IMR-90 (cell line): ENCODE results near the gene PRUNE2. TPM values are rescaled to one million over a fixed set of nuclear protein-coding genes. Genes with fewer than 3 reads are reported as not detected.

ENCODE experiments used
- ATAC-seq: fragments of 200-7000 bp; cut with Tn5 transposase; 2 replicates; pipeline ENCODE4 v1.9.1; 2020; ENCODE audit warnings: low read depth, mild to moderate bottlenecking, moderate library complexity
- BruUV-seq: library from RNA; stranded (reverse); fragments of 400-500 nt; replicated peaks from 2 replicates; lab custom pipeline; 2021; lab: Mats Ljungman, UMichigan
- CTCF ChIA-PET: fragments of 300-600 bp; formaldehyde crosslinking; extraction: SDS; loops from one replicate; lab custom pipeline; 2021; ENCODE audit warnings: antibody characterized with exemption; lab: Yijun Ruan, JAX
- POLR2A ChIA-PET: fragments of 300-600 bp; sonication (Branson Sonifier 250); formaldehyde crosslinking; loops from one replicate; lab custom pipeline; 2022; ENCODE audit warnings: antibody characterized with exemption; ENCODE audit not compliant: unreplicated experiment; lab: Charles Lee
- DNase-seq: peaks from one replicate; pipeline ENCODE4 v3.0.0; 2013
- H2AFZ ChIP-seq: replicated peaks from 2 replicates; pipeline ENCODE3; 2013; ENCODE audit warnings: low read length, mild to moderate bottlenecking; ENCODE audit not compliant: poor library complexity
- H2AK5ac ChIP-seq: 2 replicates; pipeline ENCODE4 v1.6.1; 2013; ENCODE audit warnings: low read depth, low read length, inconsistent platforms
- H2AK9ac ChIP-seq: replicated peaks from 2 replicates; pipeline ENCODE3; 2013; ENCODE audit warnings: mild to moderate bottlenecking, low read depth, low read length, moderate library complexity; ENCODE audit not compliant: poor library complexity
- H2BK120ac ChIP-seq: 2 replicates; pipeline ENCODE4 v1.6.1; 2013; ENCODE audit warnings: low read depth, low read length, inconsistent platforms
- H2BK15ac ChIP-seq: 3 replicates; pipeline ENCODE4 v1.6.1; 2013; ENCODE audit warnings: low read depth, low read length, inconsistent platforms
- H2BK20ac ChIP-seq: 2 replicates; pipeline ENCODE4 v1.6.1; 2013; ENCODE audit warnings: low read depth, mild to moderate bottlenecking, inconsistent platforms, low read length, moderate library complexity
- H2BK5ac ChIP-seq: 2 replicates; pipeline ENCODE4 v1.6.1; 2013; ENCODE audit warnings: mild to moderate bottlenecking, low read depth, low read length, inconsistent platforms; ENCODE audit not compliant: poor library complexity, severe bottlenecking
- H3K14ac ChIP-seq: replicated peaks from 2 replicates; pipeline ENCODE4 v1.6.1; 2013; ENCODE audit warnings: low read depth, low read length, inconsistent platforms
- H3K18ac ChIP-seq: 2 replicates; pipeline ENCODE4 v1.6.1; 2013; ENCODE audit warnings: low read depth, low read length, control low read depth
- H3K23ac ChIP-seq: 2 replicates; pipeline ENCODE4 v1.6.1; 2013; ENCODE audit warnings: low read depth, low read length, inconsistent platforms
- H3K27ac ChIP-seq: 2 replicates; pipeline ENCODE4 v1.5.1; 2013; ENCODE audit warnings: mild to moderate bottlenecking, control low read depth, low read length; ENCODE audit not compliant: insufficient read depth
- H3K27me3 ChIP-seq: 2 replicates; pipeline ENCODE4 v1.6.1; 2013; ENCODE audit warnings: low read length; ENCODE audit not compliant: control insufficient read depth, insufficient read depth
- H3K36me3 ChIP-seq: 2 replicates; pipeline ENCODE4 v1.6.1; 2013; ENCODE audit warnings: low read length, mixed read lengths; ENCODE audit not compliant: control insufficient read depth, insufficient read depth
- H3K4ac ChIP-seq: 2 replicates; pipeline ENCODE4 v1.6.1; 2013; ENCODE audit warnings: low read depth, low read length, inconsistent platforms
- H3K4me1 ChIP-seq: 2 replicates; pipeline ENCODE4 v1.6.1; 2013; ENCODE audit warnings: low read length, mixed read lengths; ENCODE audit not compliant: control insufficient read depth, insufficient read depth
- H3K4me2 ChIP-seq: 2 replicates; pipeline ENCODE4 v1.6.1; 2013; ENCODE audit warnings: low read depth, mild to moderate bottlenecking, control low read depth, low read length, moderate library complexity
- H3K4me3 ChIP-seq: 2 replicates; pipeline ENCODE4 v1.5.1; 2013; ENCODE audit warnings: low read depth, mild to moderate bottlenecking, control low read depth, low read length, moderate library complexity; ENCODE audit not compliant: insufficient read depth
- H3K56ac ChIP-seq: 2 replicates; pipeline ENCODE4 v1.6.1; 2013; ENCODE audit warnings: low read length, inconsistent platforms; ENCODE audit not compliant: insufficient read depth; ENCODE audit errors: extremely low read depth
- H3K79me1 ChIP-seq, 2 experiments: 2 replicates each; pipeline ENCODE4 v1.6.1; 2013; ENCODE audit warnings: low read length in 2 of 2, inconsistent platforms in 1 of 2, low read depth in 1 of 2
- H3K9ac ChIP-seq: 2 replicates; pipeline ENCODE4 v1.6.1; 2013; ENCODE audit warnings: low read depth, low read length, control low read depth
- H3K9me1 ChIP-seq: 2 replicates; pipeline ENCODE4 v1.6.1; 2013; ENCODE audit warnings: low read length, inconsistent platforms; ENCODE audit not compliant: insufficient read depth
- H3K9me3 ChIP-seq: 2 replicates; pipeline ENCODE4 v1.6.1; 2013; ENCODE audit warnings: low read length; ENCODE audit not compliant: control insufficient read depth, insufficient read depth
- H4K20me1 ChIP-seq: 2 replicates; pipeline ENCODE4 v1.6.1; 2013; ENCODE audit warnings: low read length, inconsistent platforms; ENCODE audit not compliant: insufficient read depth
- H4K5ac ChIP-seq: 2 replicates; pipeline ENCODE4 v1.6.1; 2013; ENCODE audit warnings: mild to moderate bottlenecking, low read depth, low read length, control low read depth
- H4K8ac ChIP-seq, 2 experiments: 2 replicates each; pipeline ENCODE4 v1.6.1; 2013; ENCODE audit warnings: low read depth in 2 of 2, low read length in 2 of 2, control low read depth in 1 of 2, inconsistent platforms in 1 of 2
- H4K91ac ChIP-seq: 2 replicates; pipeline ENCODE4 v1.6.1; 2013; ENCODE audit warnings: low read depth, low read length, inconsistent platforms; ENCODE audit not compliant: insufficient read depth
- BHLHE40 ChIP-seq: fragments of 150-350 bp; IDR thresholded peaks from 2 replicates; pipeline ENCODE4 v1.6.1; 2016; ENCODE audit warnings: mild to moderate bottlenecking, low read depth, low read length
- CEBPB ChIP-seq: IDR thresholded peaks from 2 replicates; pipeline ENCODE4 v1.6.1; 2012; ENCODE audit warnings: low read depth, low read length, improper control_type of control experiment
- CHD1 ChIP-seq: IDR thresholded peaks from 2 replicates; pipeline ENCODE4 v1.6.1; 2012; ENCODE audit warnings: low read depth, low read length, improper control_type of control experiment
- FOS ChIP-seq: fragments of 150-350 bp; IDR thresholded peaks from 2 replicates; pipeline ENCODE4 v1.6.1; 2016; ENCODE audit warnings: low read depth, low read length
- MAFK ChIP-seq: IDR thresholded peaks from 2 replicates; pipeline ENCODE4 v1.6.1; 2012; ENCODE audit warnings: low read depth, low read length, improper control_type of control experiment
- NFE2L2 ChIP-seq: fragments of 150-350 bp; IDR thresholded peaks from 2 replicates; pipeline ENCODE4 v1.6.1; 2016; ENCODE audit warnings: low read depth, mild to moderate bottlenecking, low read length
- POLR2A ChIP-seq: IDR thresholded peaks from 2 replicates; pipeline ENCODE4 v1.6.1; 2012; ENCODE audit warnings: mild to moderate bottlenecking, low read depth, low read length
- RAD21 ChIP-seq: IDR thresholded peaks from 2 replicates; pipeline ENCODE4 v1.6.1; 2012; ENCODE audit warnings: low read length, improper control_type of control experiment
- RCOR1 ChIP-seq: IDR thresholded peaks from 2 replicates; pipeline ENCODE4 v1.6.1; 2012; ENCODE audit warnings: mild to moderate bottlenecking, low read length, improper control_type of control experiment; ENCODE audit not compliant: insufficient replicate concordance
- RFX5 ChIP-seq: IDR thresholded peaks from 2 replicates; pipeline ENCODE4 v1.8.0; 2012; ENCODE audit warnings: low read depth, mild to moderate bottlenecking, low read length, moderate library complexity
- WGBS, 2 experiments: methylation state at CpG; one replicate each; pipeline versions ENCODE4 v1.1.5 to v1.1.7; 2013; ENCODE audit warnings: missing lambda C conversion rate in 2 of 2; ENCODE audit not compliant: insufficient read length in 1 of 2; ENCODE audit errors: extremely low coverage in 2 of 2; 5-methylcytosine and 5-hydroxymethylcytosine counted together
- dilution Hi-C: fragments of 300-500 bp; cut with HindIII; formaldehyde crosslinking; loops from one replicate; pipeline ENCODE4 v1.14.3; 2018; ENCODE audit warnings: low sequenced_read_pairs; ENCODE audit not compliant: unreplicated experiment
- in situ Hi-C: fragments of 300-500 bp; cut with MboI; formaldehyde crosslinking; loops from 3 replicates; pipeline ENCODE4 v1.14.3; 2019; ENCODE audit warnings: low sequenced_read_pairs, inconsistent platforms, mixed read lengths
- intact Hi-C: fragments of 100-400 bp; cut with micrococcal nuclease; formaldehyde crosslinking; loops from 2 replicates; pipeline ENCODE4 v1.10.0; 2022
- polyA plus RNA-seq, 3 experiments: library from polyadenylated mRNA; depleted of rRNA; stranded (reverse); fragments of >200 nt; gene quantifications; 2 replicates each; pipeline ENCODE4 v1.2.3, GENCODE V29; 2012; ENCODE audit warnings: low replicate concordance in 1 of 3
- total RNA-seq: library from RNA; depleted of rRNA; stranded (reverse); fragments of >200 nt; gene quantifications from 2 replicates; pipeline ENCODE4 v1.2.3, GENCODE V29; 2012
- TF ChIP-seq, protein P1 (sequence below): conservative IDR thresholded peaks from 2 replicates; pipeline ENCODE4 v1.5.1; 2012; ENCODE audit warnings: mild to moderate bottlenecking, low read depth, low read length, improper control_type of control experiment
- TF ChIP-seq, protein P2 (sequence below): fragments of 150-350 bp; IDR thresholded peaks from 2 replicates; pipeline ENCODE4 v1.6.1; 2017; ENCODE audit warnings: mild to moderate bottlenecking, antibody characterized with exemption, low read length, low read depth
- TF ChIP-seq, protein P3 (sequence below): fragments of 150-350 bp; IDR thresholded peaks from 2 replicates; pipeline ENCODE4 v1.6.1; 2016; ENCODE audit warnings: low read depth, mild to moderate bottlenecking, low read length, moderate library complexity, borderline replicate concordance

Gene PRUNE2
- total and polyA plus RNA-seq, 2 of the 4 experiments (the other 2 are of a cell fraction), result 0.70 to 1.6 TPM

DNA sequence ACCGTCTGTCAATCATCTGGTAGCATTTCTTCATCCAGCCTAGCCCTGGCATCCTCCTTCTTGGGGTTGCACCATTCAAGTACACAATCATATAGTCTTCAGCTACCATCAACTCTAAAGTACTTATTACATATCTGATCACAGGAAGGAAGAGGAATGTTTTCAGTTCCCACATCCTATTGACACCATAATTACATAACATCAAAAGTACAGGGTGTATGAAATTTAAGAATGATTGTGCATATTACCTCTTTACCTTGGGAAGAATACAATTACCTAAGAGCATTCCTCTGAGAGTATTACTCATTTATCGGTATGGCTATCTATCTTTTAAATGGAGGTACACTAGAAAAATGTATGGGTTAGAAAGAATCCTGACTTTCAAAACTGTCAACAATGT, 268.5 kb downstream of the PRUNE2 start:
- no peak overlapping the region for H3K27ac ChIP-seq
- no peak overlapping the region for H2BK5ac ChIP-seq
- no peak overlapping the region for H4K8ac ChIP-seq
- H2BK120ac ChIP-seq, result no peak overlapping the region
- no peak overlapping the region for H3K4me2 ChIP-seq
- H3K27me3 ChIP-seq, result no peaks in the 10 kb centered on the region
- ChIA-PET POLR2A (no interaction called here), CTCF (no interaction called here)
- no peak overlapping the region for H2BK20ac ChIP-seq
- H3K18ac ChIP-seq, result no peak overlapping the region
- H3K9ac ChIP-seq, result no peak overlapping the region
- H4K20me1 ChIP-seq, result no peaks in the 10 kb centered on the region
- no peak overlapping the region for H3K14ac ChIP-seq
- no peak overlapping the region for H3K23ac ChIP-seq
- in situ Hi-C loops, result no loop called here
- no peaks in the 10 kb centered on the region for H3K9me3 ChIP-seq
- dilution Hi-C loops, result no loop called here
- no peak overlapping the region for H2AK5ac ChIP-seq
- no CpG with 5 or more reads among the region's 2 CpGs for WGBS, 2 experiments
- TF ChIP-seq, protein P1, sequence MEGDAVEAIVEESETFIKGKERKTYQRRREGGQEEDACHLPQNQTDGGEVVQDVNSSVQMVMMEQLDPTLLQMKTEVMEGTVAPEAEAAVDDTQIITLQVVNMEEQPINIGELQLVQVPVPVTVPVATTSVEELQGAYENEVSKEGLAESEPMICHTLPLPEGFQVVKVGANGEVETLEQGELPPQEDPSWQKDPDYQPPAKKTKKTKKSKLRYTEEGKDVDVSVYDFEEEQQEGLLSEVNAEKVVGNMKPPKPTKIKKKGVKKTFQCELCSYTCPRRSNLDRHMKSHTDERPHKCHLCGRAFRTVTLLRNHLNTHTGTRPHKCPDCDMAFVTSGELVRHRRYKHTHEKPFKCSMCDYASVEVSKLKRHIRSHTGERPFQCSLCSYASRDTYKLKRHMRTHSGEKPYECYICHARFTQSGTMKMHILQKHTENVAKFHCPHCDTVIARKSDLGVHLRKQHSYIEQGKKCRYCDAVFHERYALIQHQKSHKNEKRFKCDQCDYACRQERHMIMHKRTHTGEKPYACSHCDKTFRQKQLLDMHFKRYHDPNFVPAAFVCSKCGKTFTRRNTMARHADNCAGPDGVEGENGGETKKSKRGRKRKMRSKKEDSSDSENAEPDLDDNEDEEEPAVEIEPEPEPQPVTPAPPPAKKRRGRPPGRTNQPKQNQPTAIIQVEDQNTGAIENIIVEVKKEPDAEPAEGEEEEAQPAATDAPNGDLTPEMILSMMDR, result no peak
- TF ChIP-seq MAFK (no peak), CEBPB (no peak), POLR2A (no peak), NFE2L2 (no peak), RCOR1 (no peak), FOS (no peak), RAD21 (no peak), BHLHE40 (no peak), CHD1 (no peak), RFX5 (no peak)
- TF ChIP-seq, protein P2, sequence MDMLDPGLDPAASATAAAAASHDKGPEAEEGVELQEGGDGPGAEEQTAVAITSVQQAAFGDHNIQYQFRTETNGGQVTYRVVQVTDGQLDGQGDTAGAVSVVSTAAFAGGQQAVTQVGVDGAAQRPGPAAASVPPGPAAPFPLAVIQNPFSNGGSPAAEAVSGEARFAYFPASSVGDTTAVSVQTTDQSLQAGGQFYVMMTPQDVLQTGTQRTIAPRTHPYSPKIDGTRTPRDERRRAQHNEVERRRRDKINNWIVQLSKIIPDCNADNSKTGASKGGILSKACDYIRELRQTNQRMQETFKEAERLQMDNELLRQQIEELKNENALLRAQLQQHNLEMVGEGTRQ, result no peak
- TF ChIP-seq, protein P3, sequence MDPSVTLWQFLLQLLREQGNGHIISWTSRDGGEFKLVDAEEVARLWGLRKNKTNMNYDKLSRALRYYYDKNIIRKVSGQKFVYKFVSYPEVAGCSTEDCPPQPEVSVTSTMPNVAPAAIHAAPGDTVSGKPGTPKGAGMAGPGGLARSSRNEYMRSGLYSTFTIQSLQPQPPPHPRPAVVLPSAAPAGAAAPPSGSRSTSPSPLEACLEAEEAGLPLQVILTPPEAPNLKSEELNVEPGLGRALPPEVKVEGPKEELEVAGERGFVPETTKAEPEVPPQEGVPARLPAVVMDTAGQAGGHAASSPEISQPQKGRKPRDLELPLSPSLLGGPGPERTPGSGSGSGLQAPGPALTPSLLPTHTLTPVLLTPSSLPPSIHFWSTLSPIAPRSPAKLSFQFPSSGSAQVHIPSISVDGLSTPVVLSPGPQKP, result no peak
- H2BK15ac ChIP-seq, result no peak overlapping the region
- no peaks in the 10 kb centered on the region for H3K9me1 ChIP-seq
- H3K36me3 ChIP-seq, result no peaks in the 10 kb centered on the region
- H4K91ac ChIP-seq, result no peak overlapping the region
- H3K56ac ChIP-seq, result no peak overlapping the region
- no peak for DNase-seq
- intact Hi-C loops, result no loop called here
- no peak for ATAC-seq
- no peak overlapping the region for H2AK9ac ChIP-seq
- H3K4me1 ChIP-seq, result peaks cover 7% of the 10 kb centered on the region; the same call in 1 of the 2 replicates
- H3K4ac ChIP-seq, result no peak overlapping the region
- no peak overlapping the region for H3K4me3 ChIP-seq
- H3K79me1 ChIP-seq, result no peaks in the 10 kb centered on the region
- no TSS peak for BruUV-seq
- H2AFZ ChIP-seq, result no peak overlapping the region
- H4K5ac ChIP-seq, result no peak overlapping the region
